Measurements from ENCODE around the gene ITIH4.

Gene ITIH4

DNA sequence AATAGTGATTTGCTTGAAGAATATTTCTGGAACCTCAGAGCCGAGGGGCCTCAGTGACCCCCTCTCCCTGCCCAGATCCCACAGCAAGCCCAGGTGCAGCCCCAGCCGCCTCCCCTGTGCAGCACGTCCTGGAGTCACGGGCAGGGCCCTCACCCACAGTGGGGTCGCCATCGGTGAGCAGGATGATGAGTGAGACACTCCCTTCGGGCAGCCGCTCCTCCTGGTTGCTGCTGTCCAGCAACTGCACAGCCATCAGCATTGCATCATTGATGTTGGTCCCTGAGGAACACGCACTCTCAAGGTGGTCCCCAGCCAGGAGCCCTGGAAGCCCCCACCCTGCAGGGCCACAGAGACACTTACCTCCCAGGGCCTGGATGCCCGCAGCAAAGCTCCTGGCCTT, 6.4 kb downstream of the ITIH4 start:
- no peak for TF ChIP-seq TARDBP (IDR thresholded peaks at IDR 0.05)
- no peak for TF ChIP-seq L3MBTL2 (conservative IDR thresholded peaks at IDR 0.05)
- TF ChIP-seq CTBP1 (IDR thresholded peaks at IDR 0.05; ENCODE audit: borderline replicate concordance): no peak
- no peak for TF ChIP-seq FOXK2 (IDR thresholded peaks at IDR 0.05)
- no peak for TF ChIP-seq ARNT (IDR thresholded peaks at IDR 0.05)
- no peak for TF ChIP-seq BHLHE40 (IDR thresholded peaks at IDR 0.05; ENCODE audit: borderline replicate concordance)
- DNase-seq (ENCODE audit: extremely low spot score): no peak
- CTCF ChIA-PET: no interaction called here
- POLR2A ChIA-PET: no interaction called here

DNA sequence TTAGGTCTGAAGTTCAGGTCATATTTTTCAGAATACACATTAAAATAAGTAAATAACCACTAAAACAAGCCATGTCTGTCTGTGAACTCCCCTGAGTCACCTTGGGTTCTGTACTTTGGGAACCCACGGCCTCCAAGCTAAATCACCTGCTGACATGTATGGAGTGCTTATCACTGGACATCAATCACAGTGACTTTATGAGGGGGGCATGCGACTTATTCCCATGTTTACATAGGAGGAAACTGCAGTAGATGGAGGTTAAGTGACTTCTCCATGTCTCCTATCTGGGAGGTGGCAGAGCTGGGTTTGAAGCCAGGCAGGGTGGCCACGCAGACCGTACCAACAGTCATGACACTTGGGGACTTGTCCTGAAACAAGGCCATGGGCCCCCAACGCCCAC, 8.1 kb downstream of the ITIH4 start:
- DNase-seq (ENCODE audit: extremely low spot score): no peak
- POLR2A ChIA-PET: interaction anchor here (1.0 kb wide), 1 partner anchor 16 kb away, joined by 3 read pairs; no protein-coding TSS in a partner anchor
- no peak for TF ChIP-seq SP1 (IDR thresholded peaks at IDR 0.05)
- TF ChIP-seq, protein P1, sequence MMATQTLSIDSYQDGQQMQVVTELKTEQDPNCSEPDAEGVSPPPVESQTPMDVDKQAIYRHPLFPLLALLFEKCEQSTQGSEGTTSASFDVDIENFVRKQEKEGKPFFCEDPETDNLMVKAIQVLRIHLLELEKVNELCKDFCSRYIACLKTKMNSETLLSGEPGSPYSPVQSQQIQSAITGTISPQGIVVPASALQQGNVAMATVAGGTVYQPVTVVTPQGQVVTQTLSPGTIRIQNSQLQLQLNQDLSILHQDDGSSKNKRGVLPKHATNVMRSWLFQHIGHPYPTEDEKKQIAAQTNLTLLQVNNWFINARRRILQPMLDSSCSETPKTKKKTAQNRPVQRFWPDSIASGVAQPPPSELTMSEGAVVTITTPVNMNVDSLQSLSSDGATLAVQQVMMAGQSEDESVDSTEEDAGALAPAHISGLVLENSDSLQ (IDR thresholded peaks at IDR 0.05): peak; percentile 88
- CTCF ChIA-PET: no interaction called here

DNA sequence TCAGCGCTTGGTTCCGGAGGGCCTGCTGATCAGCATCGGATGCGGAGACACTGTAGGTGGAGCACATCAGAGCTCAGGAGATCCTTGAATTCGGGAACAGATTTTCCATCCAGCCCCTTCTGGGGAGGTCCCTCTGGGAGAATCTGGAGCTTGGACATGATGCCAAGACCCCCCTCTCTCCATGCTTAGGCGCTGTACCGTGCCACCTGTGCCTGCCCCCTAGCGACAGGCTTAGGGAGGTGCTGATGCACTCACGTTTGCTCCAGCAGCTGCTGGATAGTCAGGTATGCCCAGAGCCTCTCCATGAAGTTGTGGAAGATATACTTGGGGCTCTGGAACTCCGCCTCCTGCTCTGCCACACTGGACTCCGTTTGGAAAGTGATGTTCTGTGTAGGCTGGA, 9.7 kb downstream of the ITIH4 start:
- ChIA-PET POLR2A (interaction anchor here (1.4 kb wide), 1 partner anchor 50 kb away, joined by 10 read pairs; the partner anchor contains the start of gene NEK4), CTCF (interaction anchor here (0.6 to 2.2 kb wide), 17 partner anchors 9 to 720 kb away, joined by 3 to 12 read pairs (median 4); no protein-coding TSS in a partner anchor)
- peak; percentile 78 for DNase-seq (ENCODE audit: extremely low spot score)
- TF ChIP-seq, protein P1 (IDR thresholded peaks at IDR 0.05): no peak
- TF ChIP-seq FOXM1 (IDR thresholded peaks at IDR 0.05; ENCODE audit: borderline replicate concordance) (no peak), FOXA1 (IDR thresholded peaks at IDR 0.05) (no peak), L3MBTL2 (conservative IDR thresholded peaks at IDR 0.05) (no peak), LEF1 (IDR thresholded peaks at IDR 0.05; ENCODE audit: borderline replicate concordance) (no peak), ARNT (IDR thresholded peaks at IDR 0.05) (no peak), CTBP1 (IDR thresholded peaks at IDR 0.05; ENCODE audit: borderline replicate concordance) (no peak), ZNF384 (IDR thresholded peaks at IDR 0.05) (no peak)

DNA sequence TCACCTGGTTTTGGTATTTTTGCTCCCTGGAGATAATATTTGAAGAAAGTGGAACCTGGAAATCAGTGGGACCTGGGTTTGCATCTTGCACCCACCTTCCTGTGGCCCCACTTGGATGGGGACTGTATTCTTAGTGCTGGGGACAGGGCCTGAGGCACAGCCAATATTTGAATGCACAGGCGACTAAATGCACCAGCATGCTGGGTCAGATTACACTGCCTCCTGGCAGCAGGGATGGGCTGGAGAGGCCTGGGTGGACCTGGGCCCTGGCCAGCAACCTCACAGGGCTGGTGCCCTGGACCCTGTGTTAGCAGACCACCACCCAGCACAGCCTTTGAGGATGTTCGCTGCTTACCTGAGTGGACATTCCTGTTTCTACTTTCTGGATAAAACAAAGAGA, 10.5 kb downstream of the ITIH4 start:
- TF ChIP-seq BHLHE40 (IDR thresholded peaks at IDR 0.05; ENCODE audit: borderline replicate concordance): no peak
- ChIA-PET POLR2A (interaction anchor here (1.2 kb wide), 1 partner anchor 49 kb away, joined by 4 read pairs; the partner anchor contains the start of gene NEK4), CTCF (interaction anchor here (0.6 to 2.2 kb wide), 6 partner anchors 8 to 79 kb away, joined by 4 to 12 read pairs (median 8); no protein-coding TSS in a partner anchor)
- no peak for DNase-seq (ENCODE audit: extremely low spot score)

DNA sequence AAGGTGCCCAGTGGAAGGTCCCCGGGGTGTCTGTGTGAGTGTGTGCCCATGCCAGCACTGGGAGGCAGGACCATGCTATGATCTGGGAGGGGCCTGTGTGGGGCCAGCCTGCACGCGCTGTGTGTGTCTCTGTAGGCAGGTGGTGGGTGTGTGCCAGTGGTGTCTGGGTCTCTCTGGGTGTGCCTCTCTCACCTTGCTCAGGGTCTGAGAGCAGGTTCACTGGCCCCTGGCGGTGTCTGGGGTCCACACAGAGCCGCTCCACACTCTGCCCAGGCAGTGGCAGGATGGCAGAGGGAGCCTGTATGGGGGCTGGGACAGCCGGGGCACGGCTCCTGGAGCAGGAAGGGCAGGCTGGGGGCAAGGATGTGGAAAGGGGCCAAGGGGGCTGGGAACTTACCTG, 12.6 kb downstream of the ITIH4 start:
- ChIA-PET CTCF (no interaction called here), POLR2A (interaction anchor here (1.4 kb wide), 1 partner anchor 19 kb away, joined by 3 read pairs; no protein-coding TSS in a partner anchor)
- no peak for TF ChIP-seq TARDBP (IDR thresholded peaks at IDR 0.05)
- TF ChIP-seq NFRKB (IDR thresholded peaks at IDR 0.05): no peak
- no peak for TF ChIP-seq LEF1 (IDR thresholded peaks at IDR 0.05; ENCODE audit: borderline replicate concordance)
- no peak for TF ChIP-seq SP1 (IDR thresholded peaks at IDR 0.05)
- TF ChIP-seq, protein P1 (IDR thresholded peaks at IDR 0.05): no peak
- TF ChIP-seq BHLHE40 (IDR thresholded peaks at IDR 0.05; ENCODE audit: borderline replicate concordance): no peak
- no peak for TF ChIP-seq SUZ12 (IDR thresholded peaks at IDR 0.05)
- no peak for TF ChIP-seq HDGF (IDR thresholded peaks at IDR 0.05; ENCODE audit: borderline replicate concordance)
- no peak for TF ChIP-seq CTBP1 (IDR thresholded peaks at IDR 0.05; ENCODE audit: borderline replicate concordance)
- TF ChIP-seq FOXK2 (IDR thresholded peaks at IDR 0.05): no peak
- TF ChIP-seq FOXA1 (IDR thresholded peaks at IDR 0.05): no peak
- no peak for TF ChIP-seq ARNT (IDR thresholded peaks at IDR 0.05)
- no peak for TF ChIP-seq L3MBTL2 (conservative IDR thresholded peaks at IDR 0.05)
- no peak for TF ChIP-seq ZNF384 (IDR thresholded peaks at IDR 0.05)
- TF ChIP-seq ELF4 (IDR thresholded peaks at IDR 0.05): no peak
- no peak for TF ChIP-seq FOXM1 (IDR thresholded peaks at IDR 0.05; ENCODE audit: borderline replicate concordance)

DNA sequence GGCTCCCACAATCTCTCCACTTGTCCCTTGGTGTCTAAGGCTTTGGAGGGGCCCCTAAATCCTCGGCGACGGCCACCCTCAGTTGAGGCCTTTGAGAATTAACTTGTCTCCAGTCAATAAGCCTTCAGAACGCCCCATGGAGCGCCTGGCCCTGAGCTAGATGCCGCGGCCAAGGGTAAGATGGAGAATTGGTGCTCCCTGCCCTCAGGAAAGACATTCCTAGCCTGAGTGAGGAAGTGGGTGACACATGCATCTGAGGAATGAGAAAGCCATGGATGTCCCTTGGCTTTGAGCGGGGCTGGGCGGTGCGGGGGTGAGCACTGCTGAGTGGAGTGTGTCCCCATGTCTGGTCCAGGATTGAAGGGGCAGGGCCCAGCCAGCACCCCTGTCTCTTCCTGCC, 13.3 kb downstream of the ITIH4 start:
- ChIA-PET POLR2A (interaction anchor here (1.4 to 2.1 kb wide), 2 partner anchors 18 to 47 kb away, joined by 3 to 9 read pairs; partner anchors contain the start of gene NEK4), CTCF (no interaction called here)
- no peak for DNase-seq (ENCODE audit: extremely low spot score)
- TF ChIP-seq CTBP1 (IDR thresholded peaks at IDR 0.05; ENCODE audit: borderline replicate concordance) (no peak), FOXA1 (IDR thresholded peaks at IDR 0.05) (no peak), FOXM1 (IDR thresholded peaks at IDR 0.05; ENCODE audit: borderline replicate concordance) (no peak), LEF1 (IDR thresholded peaks at IDR 0.05; ENCODE audit: borderline replicate concordance) (no peak), SP1 (IDR thresholded peaks at IDR 0.05) (no peak), ARNT (IDR thresholded peaks at IDR 0.05) (no peak)
- TF ChIP-seq, protein P1 (IDR thresholded peaks at IDR 0.05): no peak

More for the DNA sequence above, 12.6 kb downstream of the ITIH4 start:
- DNase-seq (ENCODE audit: extremely low spot score): no peak
